ENCODE results near the gene LCE4A.
"Not testable (repeated sequence)": the region's sequence is repeated elsewhere in the genome, so short reads cannot be mapped to it uniquely, and the experiment has no call there.

The LCE4A gene

GRCh38 chr1:152707860-152708259 is at the start of gene LCE4A:
Gene LCE4A (plus strand): TSS chr1:152708160. CDS start chr1:152709076, 916 bp downstream.
- ATAC-seq = no peak

GRCh38 chr1:152658649-152659048 is 49.3 kb upstream of the LCE4A start:
- ATAC-seq = no peak

GRCh38 chr1:152663098-152663497 is 44.9 kb upstream of the LCE4A start, which contains the start of gene LCE2D:
Gene LCE2D (plus strand): TSS chr1:152663380. CDS start chr1:152664106, 726 bp downstream.
- ATAC-seq = no peak

GRCh38 chr1:152666171-152666570 is 41.8 kb upstream of the LCE4A start:
- ATAC-seq = not testable (repeated sequence)

- ATAC-seq = no peak
Measured at GRCh38 chr1:152667648-152668047, 40.3 kb upstream of the LCE4A start.

- ATAC-seq = no peak
Measured at GRCh38 chr1:152673016-152673415, 34.9 kb upstream of the LCE4A start.

- ATAC-seq = not testable (repeated sequence)
Measured at GRCh38 chr1:152674983-152675382, 33.0 kb upstream of the LCE4A start, which contains the start of gene LCE2C. Gene LCE2C (plus strand): TSS chr1:152675279. CDS start chr1:152676016, 737 bp downstream.

GRCh38 chr1:152679459-152679858 is 28.5 kb upstream of the LCE4A start:
- ATAC-seq = no peak

GRCh38 chr1:152681616-152682015 is 26.3 kb upstream of the LCE4A start:
- no peak for ATAC-seq

- no peak for ATAC-seq
Measured at GRCh38 chr1:152683846-152684245, 24.1 kb upstream of the LCE4A start.

- not testable (repeated sequence) for ATAC-seq
Measured at GRCh38 chr1:152685823-152686222, 22.1 kb upstream of the LCE4A start, which contains the start of gene LCE2B. Gene LCE2B (plus strand): TSS chr1:152686123. CDS start chr1:152686844, 721 bp downstream.

- ATAC-seq = no peak
Measured at GRCh38 chr1:152697701-152698600, 10.0 kb upstream of the LCE4A start, which contains the start of gene LCE2A. Gene LCE2A (plus strand): TSS chr1:152698345. CDS start chr1:152698902, 557 bp downstream.

GRCh38 chr1:152699746-152700145 is 8.2 kb upstream of the LCE4A start:
- no peak for ATAC-seq

GRCh38 chr1:152718238-152718637 is 10.3 kb downstream of the LCE4A start:
- ATAC-seq = no peak

GRCh38 chr1:152725261-152725660 is 17.3 kb downstream of the LCE4A start:
- no peak for ATAC-seq

- ATAC-seq = no peak
Measured at GRCh38 chr1:152728986-152729385, 21.0 kb downstream of the LCE4A start.

- no peak for ATAC-seq
Measured at GRCh38 chr1:152735648-152736047, 27.7 kb downstream of the LCE4A start.

- no peak for ATAC-seq
Measured at GRCh38 chr1:152737997-152738396, 30.0 kb downstream of the LCE4A start.

GRCh38 chr1:152739841-152740240 is 31.9 kb downstream of the LCE4A start:
- no peak for ATAC-seq

- no peak for ATAC-seq
Measured at GRCh38 chr1:152741656-152742055, 33.7 kb downstream of the LCE4A start.

- ATAC-seq = no peak
Measured at GRCh38 chr1:152743371-152744145, 35.6 kb downstream of the LCE4A start.

GRCh38 chr1:152745289-152745704 is 37.3 kb downstream of the LCE4A start:
- no peak for ATAC-seq

- no peak for ATAC-seq
Measured at GRCh38 chr1:152745765-152746444, 37.9 kb downstream of the LCE4A start.
